ENCODE data around the gene AAMP.

AAMP gene

DNA sequence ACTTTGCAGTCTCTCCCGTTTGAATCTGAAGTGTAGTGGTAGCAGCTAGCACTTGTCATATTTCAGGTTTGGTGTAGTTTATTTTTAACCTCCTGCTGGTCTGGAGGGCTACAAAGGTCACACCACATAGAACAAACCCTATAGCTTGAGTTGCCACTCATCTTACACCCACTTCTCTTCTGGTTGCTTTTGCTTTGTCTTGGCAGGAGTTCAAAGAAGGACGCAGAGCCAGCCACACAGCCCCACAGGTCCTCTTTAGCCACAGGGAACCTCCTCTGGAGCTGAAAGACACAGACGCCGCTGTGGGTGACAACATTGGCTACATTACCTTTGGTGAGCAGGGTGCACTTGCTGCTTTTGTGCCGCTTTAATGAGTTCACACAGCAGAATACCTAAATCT is 24.7 kb downstream of the AAMP start:
- TF ChIP-seq EZH2 (optimal IDR thresholded peaks at IDR 0.05; ENCODE audit: low read depth, low read length) = no peak
- TF ChIP-seq, protein P1, sequence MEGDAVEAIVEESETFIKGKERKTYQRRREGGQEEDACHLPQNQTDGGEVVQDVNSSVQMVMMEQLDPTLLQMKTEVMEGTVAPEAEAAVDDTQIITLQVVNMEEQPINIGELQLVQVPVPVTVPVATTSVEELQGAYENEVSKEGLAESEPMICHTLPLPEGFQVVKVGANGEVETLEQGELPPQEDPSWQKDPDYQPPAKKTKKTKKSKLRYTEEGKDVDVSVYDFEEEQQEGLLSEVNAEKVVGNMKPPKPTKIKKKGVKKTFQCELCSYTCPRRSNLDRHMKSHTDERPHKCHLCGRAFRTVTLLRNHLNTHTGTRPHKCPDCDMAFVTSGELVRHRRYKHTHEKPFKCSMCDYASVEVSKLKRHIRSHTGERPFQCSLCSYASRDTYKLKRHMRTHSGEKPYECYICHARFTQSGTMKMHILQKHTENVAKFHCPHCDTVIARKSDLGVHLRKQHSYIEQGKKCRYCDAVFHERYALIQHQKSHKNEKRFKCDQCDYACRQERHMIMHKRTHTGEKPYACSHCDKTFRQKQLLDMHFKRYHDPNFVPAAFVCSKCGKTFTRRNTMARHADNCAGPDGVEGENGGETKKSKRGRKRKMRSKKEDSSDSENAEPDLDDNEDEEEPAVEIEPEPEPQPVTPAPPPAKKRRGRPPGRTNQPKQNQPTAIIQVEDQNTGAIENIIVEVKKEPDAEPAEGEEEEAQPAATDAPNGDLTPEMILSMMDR (IDR thresholded peaks at IDR 0.05; ENCODE audit: low read length) = no peak
- TF ChIP-seq EZH2phosphoT487 (IDR thresholded peaks at IDR 0.05; ENCODE audit: low read length) = no peak
- H3K36me3 ChIP-seq (replicated peaks; ENCODE audit: insufficient read depth, low read length) = peaks cover 45% of the 10 kb centered on the region
- H3K9me3 ChIP-seq (replicated peaks; ENCODE audit: insufficient read depth, low read length) = no peaks in the 10 kb centered on the region
- no peak overlapping the region for H3K4me2 ChIP-seq (ENCODE audit: low read depth, low read length)
- no peak overlapping the region for H2AFZ ChIP-seq (ENCODE audit: low read length)
- peaks cover 7% of the 10 kb centered on the region; the same call in 1 of the 2 replicates for H3F3A ChIP-seq (ENCODE audit: insufficient read depth, low read length)
- H3K4me1 ChIP-seq (ENCODE audit: low read length) = no peaks in the 10 kb centered on the region
- DNase-seq = no peak
- peaks cover 81% of the 10 kb centered on the region for H3K79me2 ChIP-seq (ENCODE audit: low read length)
- H3K27ac ChIP-seq (ENCODE audit: low read length) = no peak overlapping the region
- no peaks in the 10 kb centered on the region for H3K27me3 ChIP-seq (replicated peaks; ENCODE audit: insufficient read depth, low read length)
- H3K4me3 ChIP-seq (ENCODE audit: low read length) = no peak overlapping the region
- H3K9ac ChIP-seq (ENCODE audit: low read length) = no peak overlapping the region
- no peaks in the 10 kb centered on the region for H3K9me2 ChIP-seq (replicated peaks; ENCODE audit: insufficient read depth, low read length)
- H4K20me1 ChIP-seq (ENCODE audit: insufficient read depth, low read length) = no peaks in the 10 kb centered on the region

DNA sequence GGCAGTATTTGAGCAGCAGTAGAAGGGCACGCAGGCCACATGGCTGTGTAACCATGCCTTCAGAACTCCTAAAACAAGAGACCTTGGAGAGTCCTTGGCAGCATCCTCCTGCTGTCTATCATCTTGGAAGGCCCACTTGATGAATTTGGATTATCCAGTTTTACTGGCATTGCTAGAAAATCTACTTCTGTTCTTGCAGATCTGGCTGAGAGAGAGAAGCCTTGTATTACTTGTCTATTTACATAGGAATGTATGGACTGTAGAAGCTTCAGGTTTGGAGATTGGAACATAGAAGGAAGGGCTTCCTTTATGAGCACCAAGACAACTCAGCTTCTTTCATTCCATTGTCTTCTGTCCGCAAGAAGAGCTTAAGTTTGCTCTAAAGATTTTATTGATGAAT is 25.3 kb downstream of the AAMP start:
- Histone ChIP-seq H4K20me1 (ENCODE audit: insufficient read depth, low read length) (no peaks in the 10 kb centered on the region), H3K4me3 (ENCODE audit: low read length) (no peak overlapping the region), H3K27ac (ENCODE audit: low read length) (no peak overlapping the region), H3K9me3 (replicated peaks; ENCODE audit: insufficient read depth, low read length) (no peaks in the 10 kb centered on the region), H3K9me2 (replicated peaks; ENCODE audit: insufficient read depth, low read length) (no peaks in the 10 kb centered on the region), H3K27me3 (replicated peaks; ENCODE audit: insufficient read depth, low read length) (no peaks in the 10 kb centered on the region), H3K36me3 (replicated peaks; ENCODE audit: insufficient read depth, low read length) (peaks cover 43% of the 10 kb centered on the region), H3K9ac (ENCODE audit: low read length) (no peak overlapping the region), H2AFZ (ENCODE audit: low read length) (no peak overlapping the region), H3F3A (ENCODE audit: insufficient read depth, low read length) (peaks cover 4% of the 10 kb centered on the region; the same call in 1 of the 2 replicates), H3K4me1 (ENCODE audit: low read length) (no peaks in the 10 kb centered on the region), H3K4me2 (ENCODE audit: low read depth, low read length) (no peak overlapping the region), H3K79me2 (ENCODE audit: low read length) (peaks cover 81% of the 10 kb centered on the region)
- TF ChIP-seq EZH2 (optimal IDR thresholded peaks at IDR 0.05; ENCODE audit: low read depth, low read length) (no peak), EZH2phosphoT487 (IDR thresholded peaks at IDR 0.05; ENCODE audit: low read length) (no peak)
- TF ChIP-seq, protein P1 (IDR thresholded peaks at IDR 0.05; ENCODE audit: low read length) = no peak
- DNase-seq = no peak

GRCh38 chr2:218244204-218244603 is 25.7 kb downstream of the AAMP start:
- Histone ChIP-seq H3F3A (ENCODE audit: insufficient read depth, low read length) (peaks cover 4% of the 10 kb centered on the region; the same call in 1 of the 2 replicates), H3K4me3 (ENCODE audit: low read length) (no peak overlapping the region), H3K9me3 (replicated peaks; ENCODE audit: insufficient read depth, low read length) (no peaks in the 10 kb centered on the region), H3K27ac (ENCODE audit: low read length) (no peak overlapping the region), H3K79me2 (ENCODE audit: low read length) (peaks cover 80% of the 10 kb centered on the region), H2AFZ (ENCODE audit: low read length) (no peak overlapping the region), H3K36me3 (replicated peaks; ENCODE audit: insufficient read depth, low read length) (peaks cover 40% of the 10 kb centered on the region), H3K9ac (ENCODE audit: low read length) (no peak overlapping the region), H4K20me1 (ENCODE audit: insufficient read depth, low read length) (no peaks in the 10 kb centered on the region), H3K27me3 (replicated peaks; ENCODE audit: insufficient read depth, low read length) (no peaks in the 10 kb centered on the region), H3K9me2 (replicated peaks; ENCODE audit: insufficient read depth, low read length) (no peaks in the 10 kb centered on the region), H3K4me2 (ENCODE audit: low read depth, low read length) (no peak overlapping the region), H3K4me1 (ENCODE audit: low read length) (no peaks in the 10 kb centered on the region)
- TF ChIP-seq, protein P1 (IDR thresholded peaks at IDR 0.05; ENCODE audit: low read length) = no peak
- TF ChIP-seq EZH2 (optimal IDR thresholded peaks at IDR 0.05; ENCODE audit: low read depth, low read length) (no peak), EZH2phosphoT487 (IDR thresholded peaks at IDR 0.05; ENCODE audit: low read length) (no peak)
- DNase-seq = no peak
